Body of pancreas (tissue), 4 donors: ENCODE data around the gene COX19. TPM values are rescaled to one million over a fixed set of nuclear protein-coding genes. Genes with fewer than 3 reads are reported as not detected.
A peak's percentile ranks its signal among the peaks of the same experiment; 100 is the strongest.

Source experiments
- ATAC-seq: fragments of 150-250 bp; one replicate; pipeline ENCODE4 v1.9.1; 2016
- DNase-seq, 4 donors: peaks; one replicate each; pipeline ENCODE4 v3.0.0-alpha.2; 2019
- H3K27ac ChIP-seq, 4 donors: fragments of 200-600 bp; sonication (generic); 1 replicate in 3 of 4; 2 replicates in 1 of 4; pipeline versions ENCODE4 v1.5.1 to v1.6.1; 2016 to 2019; ENCODE audit warnings: mild to moderate bottlenecking in 1 of 4, mixed read lengths in 1 of 4, moderate library complexity in 1 of 4
- H3K27me3 ChIP-seq, 2 donors: fragments of 200-600 bp; sonication (generic); one replicate each; pipeline ENCODE4 v1.6.0; 2016; ENCODE audit warnings: mild to moderate bottlenecking in 1 of 2
- H3K36me3 ChIP-seq, 2 donors: fragments of 200-600 bp; sonication (generic); replicated peaks in 1 of 2; 2 replicates each; pipeline ENCODE4 v1.5.1; 2016; ENCODE audit warnings: low read depth in 2 of 2; ENCODE audit not compliant: insufficient read depth in 1 of 2
- H3K4me1 ChIP-seq: fragments of 200-600 bp; sonication (generic); one replicate; pipeline ENCODE4 v1.6.0; 2016
- H3K4me3 ChIP-seq, 2 donors: fragments of 200-600 bp; sonication (generic); 1 replicate in 1 of 2; 2 replicates in 1 of 2; pipeline ENCODE4 v1.5.1; 2016 to 2019
- H3K9me3 ChIP-seq, 3 donors: fragments of 200-600 bp; sonication (generic); 1 replicate in 2 of 3; 2 replicates in 1 of 3; pipeline ENCODE4 v1.5.1; 2016
- POLR2A ChIP-seq, 3 donors: fragments of 450-650 bp; IDR thresholded peaks; one replicate each; pipeline ENCODE4 v1.6.1; 2016; ENCODE audit warnings: antibody characterized with exemption in 3 of 3, mild to moderate bottlenecking in 2 of 3
- WGBS, 2 donors: methylation state at CpG; one replicate each; pipeline ENCODE4 v1.1.5; 2017; 5-methylcytosine and 5-hydroxymethylcytosine counted together
- intact Hi-C: fragments of 100-400 bp; cut with DNase I; formaldehyde crosslinking; loops from one replicate; pipeline ENCODE4 v1.15.1; 2023
- total RNA-seq, 2 donors: library from RNA; depleted of rRNA; stranded (reverse); fragments of >200 nt; gene quantifications; one replicate each; pipeline ENCODE4 v1.1.0, GENCODE V29; 2016
- TF ChIP-seq, protein P1 (sequence below), 7 experiments: fragments of 450-650 bp in 4 of 7; fragments of 200-600 bp in 3 of 7; sonication (generic) in 3 of 7; IDR thresholded peaks; one replicate each; pipeline ENCODE4 v1.5.1; 2016 to 2019; ENCODE audit warnings: antibody characterized with exemption in 7 of 7

COX19 gene
- total RNA-seq, 2 donors from 2014 or later, result 9.6 to 25.1 TPM

DNA sequence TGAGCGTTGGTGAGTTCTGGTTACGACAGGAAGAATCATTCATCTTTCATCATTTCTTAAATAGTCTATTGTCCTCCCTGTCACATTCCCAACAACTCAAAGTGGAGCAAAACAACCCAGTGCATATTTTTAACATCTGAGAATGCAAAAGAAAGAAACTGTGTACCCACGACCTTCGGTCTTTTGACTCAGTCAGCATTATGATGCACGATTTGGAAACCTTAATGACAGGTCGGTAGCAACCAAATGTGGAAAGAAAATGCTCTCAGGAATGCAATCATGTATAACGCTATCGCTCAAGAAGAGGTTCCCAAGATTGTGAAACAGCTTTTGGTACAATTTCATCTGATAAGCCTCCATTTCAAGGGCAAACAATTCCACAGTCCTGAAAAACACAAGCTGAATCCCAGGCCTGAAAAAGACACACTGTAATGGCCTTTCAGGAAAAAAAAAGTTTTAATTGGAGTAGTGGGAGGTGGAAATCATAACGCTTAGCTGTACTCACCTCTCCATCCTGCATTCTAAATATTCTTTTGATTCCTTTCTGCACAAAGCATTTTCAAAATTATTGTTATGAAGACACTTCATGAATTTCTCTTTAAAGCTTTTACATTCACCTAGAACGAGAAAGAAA, 2.6 kb downstream of the COX19 start:
- Histone ChIP-seq H3K4me3 (no peak overlapping the region), H3K36me3 (peaks cover 4 to 7% of the 10 kb centered on the region in 2 donors), H3K27me3 (no peaks in the 10 kb centered on the region), H3K9me3 (no peaks in the 10 kb centered on the region), H3K27ac (peak overlapping the region in 3 of 4 donors; percentile 7 to 51 (median 18)), H3K4me1 (peaks cover 49% of the 10 kb centered on the region)
- WGBS, 2 donors, result 30 to 33% methylated on average over 10 of the region's 10 CpGs
- no peak for ATAC-seq
- no peak for DNase-seq
- TF ChIP-seq, protein P1, sequence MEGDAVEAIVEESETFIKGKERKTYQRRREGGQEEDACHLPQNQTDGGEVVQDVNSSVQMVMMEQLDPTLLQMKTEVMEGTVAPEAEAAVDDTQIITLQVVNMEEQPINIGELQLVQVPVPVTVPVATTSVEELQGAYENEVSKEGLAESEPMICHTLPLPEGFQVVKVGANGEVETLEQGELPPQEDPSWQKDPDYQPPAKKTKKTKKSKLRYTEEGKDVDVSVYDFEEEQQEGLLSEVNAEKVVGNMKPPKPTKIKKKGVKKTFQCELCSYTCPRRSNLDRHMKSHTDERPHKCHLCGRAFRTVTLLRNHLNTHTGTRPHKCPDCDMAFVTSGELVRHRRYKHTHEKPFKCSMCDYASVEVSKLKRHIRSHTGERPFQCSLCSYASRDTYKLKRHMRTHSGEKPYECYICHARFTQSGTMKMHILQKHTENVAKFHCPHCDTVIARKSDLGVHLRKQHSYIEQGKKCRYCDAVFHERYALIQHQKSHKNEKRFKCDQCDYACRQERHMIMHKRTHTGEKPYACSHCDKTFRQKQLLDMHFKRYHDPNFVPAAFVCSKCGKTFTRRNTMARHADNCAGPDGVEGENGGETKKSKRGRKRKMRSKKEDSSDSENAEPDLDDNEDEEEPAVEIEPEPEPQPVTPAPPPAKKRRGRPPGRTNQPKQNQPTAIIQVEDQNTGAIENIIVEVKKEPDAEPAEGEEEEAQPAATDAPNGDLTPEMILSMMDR (IDR thresholded peaks at IDR 0.05), result no peak
- TF ChIP-seq POLR2A (IDR thresholded peaks at IDR 0.05), result no peak
- intact Hi-C loops, result no loop called here

DNA sequence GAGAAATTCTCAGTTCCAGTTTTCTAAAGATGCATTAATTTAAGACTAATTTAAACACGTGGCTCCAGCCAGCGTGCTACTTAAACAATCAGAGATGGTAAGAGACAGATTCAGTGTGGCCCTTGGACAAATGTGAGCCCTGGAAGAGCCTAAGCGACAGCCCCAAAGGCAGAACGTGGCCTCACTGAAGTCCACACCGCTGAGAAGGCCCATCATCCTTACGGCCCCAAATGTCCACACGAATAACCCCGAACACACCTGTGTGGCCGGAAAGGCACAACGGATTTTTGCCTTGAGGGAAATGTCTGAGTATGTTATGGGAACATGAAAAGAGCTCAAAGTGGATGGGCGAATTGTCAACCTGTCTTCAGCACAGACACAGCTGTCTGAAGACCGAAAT, 3.2 kb downstream of the COX19 start:
- intact Hi-C loops, result no loop called here
- no peak overlapping the region for H3K4me3 ChIP-seq
- ATAC-seq, result no peak
- TF ChIP-seq, protein P1 (IDR thresholded peaks at IDR 0.05), result no peak
- TF ChIP-seq POLR2A (IDR thresholded peaks at IDR 0.05), result no peak
- H3K27ac ChIP-seq, result peak overlapping the region in 2 of 4 donors; percentile 18 to 51
- no peaks in the 10 kb centered on the region for H3K27me3 ChIP-seq
- peaks cover 6 to 14% of the 10 kb centered on the region in 2 donors for H3K36me3 ChIP-seq
- H3K9me3 ChIP-seq, result no peaks in the 10 kb centered on the region
- 85 to 90% methylated on average over 12 of the region's 12 CpGs for WGBS, 2 donors
- no peak for DNase-seq
- peaks cover 42% of the 10 kb centered on the region for H3K4me1 ChIP-seq

DNA sequence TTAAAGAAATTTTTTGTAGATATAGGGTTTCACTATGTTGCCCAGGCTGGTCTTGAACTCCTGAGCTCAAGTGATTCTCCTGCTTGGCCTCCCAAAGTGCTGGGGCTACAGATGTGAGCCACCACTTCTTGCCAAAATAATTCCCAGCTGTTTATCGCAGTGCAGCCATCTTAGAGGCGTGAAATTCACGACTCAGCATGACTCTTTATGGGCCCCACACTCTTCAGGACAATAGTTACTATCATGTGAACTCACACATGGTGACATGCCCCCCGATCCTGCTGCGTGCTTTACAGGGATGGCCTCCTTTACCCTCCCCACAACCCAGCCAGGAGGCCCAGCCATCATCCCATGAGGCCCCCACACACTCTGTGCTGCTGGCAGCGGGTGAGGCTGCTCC, 4.6 kb downstream of the COX19 start:
- H3K4me3 ChIP-seq, result no peak overlapping the region
- peaks cover 28% of the 10 kb centered on the region for H3K4me1 ChIP-seq
- 86 to 88% methylated on average over 5 to 6 of the region's 6 CpGs for WGBS, 2 donors
- H3K27ac ChIP-seq, result no peak overlapping the region
- H3K27me3 ChIP-seq, result no peaks in the 10 kb centered on the region
- no peaks in the 10 kb centered on the region for H3K9me3 ChIP-seq
- DNase-seq, result no peak
- no peak for ATAC-seq
- intact Hi-C loops, result no loop called here
- TF ChIP-seq POLR2A (IDR thresholded peaks at IDR 0.05), result no peak
- TF ChIP-seq, protein P1 (IDR thresholded peaks at IDR 0.05), result no peak
- peaks cover 6 to 15% of the 10 kb centered on the region in 2 donors for H3K36me3 ChIP-seq

DNA sequence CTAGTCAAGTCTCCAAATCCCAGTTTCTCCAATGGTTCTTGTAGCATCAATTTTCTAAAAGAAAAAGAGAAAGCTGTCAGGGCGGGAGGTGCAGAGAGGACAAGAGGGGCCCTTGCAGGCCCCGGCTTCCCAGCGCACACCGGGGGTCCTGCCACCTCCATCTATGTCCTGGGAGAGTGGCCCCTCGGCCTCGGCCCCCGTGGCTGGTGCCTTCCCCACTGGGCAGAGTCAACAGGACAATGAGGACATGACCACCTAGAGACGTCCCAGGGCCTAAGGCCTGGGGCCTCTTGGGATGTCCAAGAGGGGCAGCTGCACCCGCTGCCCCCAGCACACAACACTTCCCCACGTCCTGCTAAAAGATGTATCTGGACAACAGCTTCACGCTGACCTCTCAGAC, 5.9 kb downstream of the COX19 start:
- Histone ChIP-seq H3K9me3 (no peaks in the 10 kb centered on the region), H3K27ac (no peak overlapping the region), H3K4me3 (no peak overlapping the region), H3K27me3 (no peaks in the 10 kb centered on the region), H3K4me1 (peaks cover 39% of the 10 kb centered on the region), H3K36me3 (peaks cover 6 to 15% of the 10 kb centered on the region in 2 donors)
- no peak for ATAC-seq
- intact Hi-C loops, result loop anchor here (5.0 kb wide), 1 partner anchor 67 kb away; no protein-coding TSS in a partner anchor
- TF ChIP-seq, protein P1 (IDR thresholded peaks at IDR 0.05), result no peak
- TF ChIP-seq POLR2A (IDR thresholded peaks at IDR 0.05), result no peak
- WGBS, 2 donors, result 90 to 92% methylated on average over 10 to 11 of the region's 11 CpGs
- DNase-seq, result no peak
